GM23338 (cell line): ENCODE data around the gene PRSS3. TPM values are rescaled to one million over a fixed set of nuclear protein-coding genes. Genes with fewer than 3 reads are reported as not detected.

ENCODE experiments used
- ATAC-seq: fragments of 200-7000 bp; cut with Tn5 transposase; 3 replicates; pipeline ENCODE4 v1.9.1; 2020
- DNase-seq: peaks from one replicate; pipeline ENCODE4 v3.0.0-alpha.2; 2015; ENCODE audit warnings: low spot score
- H2AFZ ChIP-seq: fragments of 200-600 bp; sonication (generic); 2 replicates; pipeline ENCODE4 v1.8.0; 2016; ENCODE audit warnings: antibody characterized with exemption, mild to moderate bottlenecking, moderate library complexity
- H3F3A ChIP-seq: fragments of 200-600 bp; sonication (generic); replicated peaks from 2 replicates; pipeline ENCODE4 v1.8.0; 2017; ENCODE audit warnings: antibody characterized with exemption, mixed run types, low read depth
- H3K27ac ChIP-seq: fragments of 200-600 bp; sonication (generic); 2 replicates; pipeline ENCODE4 v1.6.1; 2016; ENCODE audit warnings: low read depth
- H3K27me3 ChIP-seq: fragments of 200-600 bp; sonication (generic); 2 replicates; pipeline ENCODE4 v1.8.0; 2016; ENCODE audit warnings: mild to moderate bottlenecking, mixed run types, moderate library complexity; ENCODE audit not compliant: insufficient read depth
- H3K36me3 ChIP-seq: fragments of 200-600 bp; sonication (generic); 2 replicates; pipeline ENCODE4 v1.8.0; 2016; ENCODE audit warnings: mild to moderate bottlenecking; ENCODE audit not compliant: insufficient read depth
- H3K4me1 ChIP-seq: fragments of 200-600 bp; sonication (generic); 2 replicates; pipeline ENCODE4 v1.8.0; 2016; ENCODE audit warnings: mild to moderate bottlenecking, moderate library complexity; ENCODE audit not compliant: insufficient read depth
- H3K4me2 ChIP-seq: fragments of 200-600 bp; sonication (generic); 2 replicates; pipeline ENCODE4 v1.7.1; 2017; ENCODE audit warnings: mixed run types
- H3K4me3 ChIP-seq: fragments of 200-600 bp; sonication (generic); 2 replicates; pipeline ENCODE4 v1.6.1; 2016; ENCODE audit warnings: mixed run types
- H3K79me2 ChIP-seq: fragments of 200-600 bp; sonication (generic); replicated peaks from 2 replicates; pipeline ENCODE4 v1.8.0; 2017; ENCODE audit warnings: mild to moderate bottlenecking; ENCODE audit not compliant: insufficient read depth
- H3K9me2 ChIP-seq: fragments of 200-600 bp; sonication (generic); 2 replicates; pipeline ENCODE4 v1.8.0; 2017; ENCODE audit not compliant: insufficient read depth
- H4K20me1 ChIP-seq: fragments of 200-600 bp; sonication (generic); replicated peaks from 2 replicates; pipeline ENCODE4 v1.8.0; 2017; ENCODE audit warnings: mild to moderate bottlenecking; ENCODE audit not compliant: insufficient read depth
- H3K27ac Mint-ChIP-seq: 2 replicates; pipeline ENCODE4 v1.8.0; 2020; ENCODE audit warnings: inconsistent platforms, mild to moderate bottlenecking, moderate library complexity, mixed read lengths
- H3K27me3 Mint-ChIP-seq: 3 replicates; pipeline ENCODE4 v1.8.0; 2022; ENCODE audit warnings: low read depth, mild to moderate bottlenecking, moderate library complexity, mixed read lengths, inconsistent platforms; ENCODE audit not compliant: insufficient read depth, poor library complexity
- H3K36me3 Mint-ChIP-seq: 3 replicates; pipeline ENCODE4 v1.8.0; 2021; ENCODE audit warnings: low read depth, mild to moderate bottlenecking, inconsistent platforms, moderate library complexity, mixed read lengths
- H3K4me1 Mint-ChIP-seq: 3 replicates; pipeline ENCODE4 v1.8.0; 2020; ENCODE audit warnings: mild to moderate bottlenecking, inconsistent platforms, mixed read lengths
- H3K4me3 Mint-ChIP-seq: 3 replicates; pipeline ENCODE4 v1.8.0; 2021; ENCODE audit warnings: moderate library complexity, mild to moderate bottlenecking, inconsistent platforms, mixed read lengths
- H3K9me3 Mint-ChIP-seq: 3 replicates; pipeline ENCODE4 v1.8.0; 2020; ENCODE audit warnings: moderate library complexity, mild to moderate bottlenecking, inconsistent platforms, mixed read lengths
- CREB1 ChIP-seq: fragments of 250-450 bp; sonication (Bioruptor Pico); IDR thresholded peaks from 2 replicates; pipeline ENCODE4 v1.5.0; 2020; ENCODE audit warnings: low read depth, mild to moderate bottlenecking, moderate library complexity
- CTCF ChIP-seq, 2 experiments: fragments of 200-600 bp in 1 of 2; sonication (generic) in 1 of 2; conservative IDR thresholded peaks; 2 replicates each; pipeline versions ENCODE4 v1.5.1 to v1.6.1; 2016 to 2017; ENCODE audit warnings: antibody characterized with exemption in 2 of 2, low read depth in 2 of 2, mild to moderate bottlenecking in 2 of 2, moderate library complexity in 1 of 2
- EZH2 ChIP-seq: fragments of 200-600 bp; sonication (generic); IDR thresholded peaks from one replicate; pipeline ENCODE4 v1.8.0; 2017; ENCODE audit warnings: antibody characterized with exemption, mild to moderate bottlenecking, low read depth; ENCODE audit not compliant: unreplicated experiment
- EZH2phosphoT487 ChIP-seq: fragments of 200-600 bp; sonication (generic); IDR thresholded peaks from one replicate; pipeline ENCODE4 v1.8.1; 2018; ENCODE audit warnings: antibody characterized with exemption; ENCODE audit not compliant: unreplicated experiment
- JUNB ChIP-seq: IDR thresholded peaks from one replicate; pipeline ENCODE4 v1.6.1; 2016; ENCODE audit warnings: antibody characterized with exemption; ENCODE audit not compliant: unreplicated experiment
- NANOG ChIP-seq: IDR thresholded peaks from 2 replicates; pipeline ENCODE4 v1.6.1; 2016; ENCODE audit warnings: antibody characterized with exemption, borderline replicate concordance
- POLR2AphosphoS5 ChIP-seq: IDR thresholded peaks from 2 replicates; pipeline ENCODE4 v1.6.1; 2016; ENCODE audit warnings: antibody characterized with exemption, low read depth
- REST ChIP-seq: IDR thresholded peaks from one replicate; pipeline ENCODE4 v1.6.1; 2018; ENCODE audit warnings: antibody characterized with exemption; ENCODE audit not compliant: unreplicated experiment
- STAT1 ChIP-seq: IDR thresholded peaks from one replicate; pipeline ENCODE4 v1.6.1; 2016; ENCODE audit warnings: antibody characterized with exemption; ENCODE audit not compliant: unreplicated experiment
- ZNF114 ChIP-seq: fragments of 250-450 bp; sonication (Bioruptor Pico); IDR thresholded peaks from 2 replicates; pipeline ENCODE4 v1.5.0; 2020; ENCODE audit warnings: mild to moderate bottlenecking, moderate library complexity
- ZNF331 ChIP-seq: fragments of 250-450 bp; sonication (Bioruptor Pico); IDR thresholded peaks from 2 replicates; pipeline ENCODE4 v1.5.0; 2020; ENCODE audit warnings: low read depth, mild to moderate bottlenecking, moderate library complexity
- ZNF462 ChIP-seq: fragments of 250-450 bp; sonication (Bioruptor Pico); IDR thresholded peaks from 2 replicates; pipeline ENCODE4 v1.5.0; 2020; ENCODE audit warnings: mild to moderate bottlenecking, moderate library complexity
- polyA plus RNA-seq: library from polyadenylated mRNA; unstranded; fragments of >200 nt; fragmentation: Nextera tagmentation; extraction: Ambion mirVana; gene quantifications from 2 replicates; pipeline ENCODE4 v1.2.1, GENCODE V29; 2016
- total RNA-seq: library from RNA; depleted of rRNA; stranded (reverse); fragments of >200 nt; shearing (Covaris generic); gene quantifications from 2 replicates; pipeline ENCODE4 v1.2.3, GENCODE V29; 2014
- TF ChIP-seq, protein P1 (sequence below): IDR thresholded peaks from 2 replicates; pipeline ENCODE4 v1.6.1; 2016; ENCODE audit warnings: antibody characterized with exemption

The PRSS3 gene
- total and polyA plus RNA-seq, 2 experiments from 2014 or later, result 4.2 to 4.5 TPM

DNA sequence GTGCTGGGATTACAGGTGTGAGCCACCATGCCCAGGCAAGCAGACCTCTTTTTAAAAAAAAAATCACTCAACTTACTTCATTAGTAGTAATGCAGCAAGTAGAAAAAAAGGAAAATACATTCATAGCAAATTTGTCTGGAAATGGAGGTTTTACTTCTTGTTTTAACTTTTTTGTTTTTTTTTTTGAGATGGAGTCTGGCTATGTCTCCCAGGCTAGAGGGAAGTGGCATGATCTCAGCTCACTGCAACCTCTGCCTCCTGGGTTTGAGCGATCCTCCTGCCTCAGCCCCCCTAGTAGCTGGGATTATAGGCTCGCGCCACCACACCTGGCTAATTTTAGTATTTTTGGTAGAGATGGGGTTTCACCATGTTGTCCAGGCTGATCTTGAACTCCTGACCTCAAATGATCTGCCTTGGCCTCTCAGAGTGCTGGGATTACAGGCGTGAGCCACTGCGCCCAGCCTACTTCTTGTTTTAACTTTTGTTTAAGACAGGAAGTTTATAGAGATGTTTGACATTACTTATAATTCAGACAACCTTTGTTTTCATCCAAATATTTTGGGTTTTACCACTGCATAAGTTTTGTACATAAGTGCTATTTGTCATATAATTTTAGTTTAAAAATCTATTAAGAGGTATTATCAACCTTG lies 48.1 kb downstream of the PRSS3 start:
- Histone ChIP-seq H3K79me2 (peaks cover 100% of the 10 kb centered on the region), H3K9me2 (no peaks in the 10 kb centered on the region), H4K20me1 (peaks cover 48% of the 10 kb centered on the region), H3K4me1 (no peaks in the 10 kb centered on the region), H2AFZ (no peak overlapping the region), H3K27me3 (no peaks in the 10 kb centered on the region), H3K27ac (no peak overlapping the region), H3K36me3 (no peaks in the 10 kb centered on the region), H3F3A (no peaks in the 10 kb centered on the region), H3K4me3 (no peak overlapping the region), H3K4me2 (no peak overlapping the region)
- DNase-seq (no peak), ATAC-seq (no peak)
- H3K4me3 Mint-ChIP-seq, result no peak overlapping the region
- H3K27me3 Mint-ChIP-seq, result peaks cover 2% of the 10 kb centered on the region
- H3K27ac Mint-ChIP-seq, result no peak overlapping the region
- H3K9me3 Mint-ChIP-seq, result no peaks in the 10 kb centered on the region
- H3K4me1 Mint-ChIP-seq, result peaks cover 4% of the 10 kb centered on the region; the same call in 1 of the 3 replicates
- H3K36me3 Mint-ChIP-seq, result peaks cover 11% of the 10 kb centered on the region; the same call in 2 of the 3 replicates
- TF ChIP-seq EZH2phosphoT487, result no peak
- TF ChIP-seq, protein P1, sequence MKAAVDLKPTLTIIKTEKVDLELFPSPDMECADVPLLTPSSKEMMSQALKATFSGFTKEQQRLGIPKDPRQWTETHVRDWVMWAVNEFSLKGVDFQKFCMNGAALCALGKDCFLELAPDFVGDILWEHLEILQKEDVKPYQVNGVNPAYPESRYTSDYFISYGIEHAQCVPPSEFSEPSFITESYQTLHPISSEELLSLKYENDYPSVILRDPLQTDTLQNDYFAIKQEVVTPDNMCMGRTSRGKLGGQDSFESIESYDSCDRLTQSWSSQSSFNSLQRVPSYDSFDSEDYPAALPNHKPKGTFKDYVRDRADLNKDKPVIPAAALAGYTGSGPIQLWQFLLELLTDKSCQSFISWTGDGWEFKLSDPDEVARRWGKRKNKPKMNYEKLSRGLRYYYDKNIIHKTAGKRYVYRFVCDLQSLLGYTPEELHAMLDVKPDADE, result no peak
- TF ChIP-seq NANOG, result no peak
- no peak for TF ChIP-seq JUNB
- no peak for TF ChIP-seq CTCF (conservative IDR thresholded peaks at IDR 0.05; ENCODE audit: low read depth in 2 of 2)
- no peak for TF ChIP-seq REST
- TF ChIP-seq ZNF114 (CRISPR knock-in tag), result no peak
- TF ChIP-seq ZNF331 (CRISPR knock-in tag), result no peak
- no peak for TF ChIP-seq STAT1
- TF ChIP-seq ZNF462 (CRISPR knock-in tag), result no peak
- TF ChIP-seq CREB1 (CRISPR knock-in tag), result no peak
- TF ChIP-seq POLR2AphosphoS5, result no peak
- no peak for TF ChIP-seq EZH2
